ENCODE measurements around the gene LRRC70. TPM values are rescaled to one million over a fixed set of nuclear protein-coding genes. Genes with fewer than 3 reads are reported as not detected.

The LRRC70 gene
- total RNA-seq, 1 experiment from 2014 or later: 0.68 TPM

- H3K4me3 ChIP-seq (ENCODE audit: low read depth, low read length): no peak overlapping the region
- H3K9me3 Mint-ChIP-seq (ENCODE audit: unreplicated experiment): no peaks in the 10 kb centered on the region
- peaks cover 42% of the 10 kb centered on the region for H3K36me3 Mint-ChIP-seq (ENCODE audit: insufficient read depth, unreplicated experiment)
- no peaks in the 10 kb centered on the region for H3K9me3 ChIP-seq
- peaks cover 12% of the 10 kb centered on the region for H3K4me1 Mint-ChIP-seq (ENCODE audit: low read depth, unreplicated experiment)
- H3K27me3 Mint-ChIP-seq (ENCODE audit: insufficient read depth, unreplicated experiment): no peaks in the 10 kb centered on the region
- H3K27me3 ChIP-seq (replicated peaks; ENCODE audit: control insufficient read depth, insufficient read depth, low read length): no peaks in the 10 kb centered on the region
- H3K36me3 ChIP-seq (ENCODE audit: control insufficient read depth, insufficient read depth, low read length): peaks cover 2% of the 10 kb centered on the region; the same call in 1 of the 2 replicates
- intact Hi-C loops (cut with micrococcal nuclease; ENCODE audit: unreplicated experiment): no loop called here
- no peak overlapping the region for H3K27ac Mint-ChIP-seq (ENCODE audit: unreplicated experiment)
- no peaks in the 10 kb centered on the region; the same call in 1 of the 2 replicates for H3K4me1 ChIP-seq
- POLR2A ChIA-PET: no interaction called here
- CTCF ChIA-PET: no interaction called here
- TF ChIP-seq CTCF (IDR thresholded peaks at IDR 0.05; ENCODE audit: insufficient read depth in 1 of 2, low read depth in 1 of 2, low read length in 1 of 2, severe bottlenecking in 1 of 2, unreplicated experiment in 1 of 2): no peak
- H3K4me3 Mint-ChIP-seq (ENCODE audit: unreplicated experiment): no peak overlapping the region
- no peak for DNase-seq
- BruUV-seq (replicated peaks): no TSS peak
Observed at GRCh38 chr5:62585306-62585705, 6.7 kb downstream of the LRRC70 start.

- no peaks in the 10 kb centered on the region for H3K9me3 Mint-ChIP-seq (ENCODE audit: unreplicated experiment)
- no peak overlapping the region for H3K4me3 ChIP-seq (ENCODE audit: low read depth, low read length)
- H3K27me3 ChIP-seq (replicated peaks; ENCODE audit: control insufficient read depth, insufficient read depth, low read length): no peaks in the 10 kb centered on the region
- no peaks in the 10 kb centered on the region; the same call in 1 of the 2 replicates for H3K4me1 ChIP-seq
- DNase-seq: no peak
- intact Hi-C loops (cut with micrococcal nuclease; ENCODE audit: unreplicated experiment): no loop called here
- no peak overlapping the region for H3K27ac Mint-ChIP-seq (ENCODE audit: unreplicated experiment)
- POLR2A ChIA-PET: no interaction called here
- H3K9me3 ChIP-seq: no peaks in the 10 kb centered on the region
- CTCF ChIA-PET: no interaction called here
- no peak overlapping the region for H3K4me3 Mint-ChIP-seq (ENCODE audit: unreplicated experiment)
- no peak for TF ChIP-seq CTCF (IDR thresholded peaks at IDR 0.05; ENCODE audit: insufficient read depth in 1 of 2, low read depth in 1 of 2, low read length in 1 of 2, severe bottlenecking in 1 of 2, unreplicated experiment in 1 of 2)
- H3K4me1 Mint-ChIP-seq (ENCODE audit: low read depth, unreplicated experiment): peaks cover 12% of the 10 kb centered on the region
- H3K27me3 Mint-ChIP-seq (ENCODE audit: insufficient read depth, unreplicated experiment): no peaks in the 10 kb centered on the region
- H3K36me3 Mint-ChIP-seq (ENCODE audit: insufficient read depth, unreplicated experiment): peaks cover 42% of the 10 kb centered on the region
- no TSS peak for BruUV-seq (replicated peaks)
- peaks cover 2% of the 10 kb centered on the region; the same call in 1 of the 2 replicates for H3K36me3 ChIP-seq (ENCODE audit: control insufficient read depth, insufficient read depth, low read length)
Observed at GRCh38 chr5:62585751-62586150, 7.1 kb downstream of the LRRC70 start.

- peaks cover 2% of the 10 kb centered on the region for H3K36me3 ChIP-seq (ENCODE audit: control insufficient read depth, insufficient read depth, low read length)
- no peak overlapping the region for H3K4me3 Mint-ChIP-seq (ENCODE audit: unreplicated experiment)
- CTCF ChIA-PET: no interaction called here
- H3K27me3 Mint-ChIP-seq (ENCODE audit: insufficient read depth, unreplicated experiment): no peaks in the 10 kb centered on the region
- POLR2A ChIA-PET: no interaction called here
- peaks cover 12% of the 10 kb centered on the region for H3K4me1 Mint-ChIP-seq (ENCODE audit: low read depth, unreplicated experiment)
- intact Hi-C loops (cut with micrococcal nuclease; ENCODE audit: unreplicated experiment): no loop called here
- H3K36me3 Mint-ChIP-seq (ENCODE audit: insufficient read depth, unreplicated experiment): peaks cover 37% of the 10 kb centered on the region
- no TSS peak for BruUV-seq (replicated peaks)
- no peak overlapping the region for H3K27ac Mint-ChIP-seq (ENCODE audit: unreplicated experiment)
- no peak for DNase-seq
- H3K27me3 ChIP-seq (replicated peaks; ENCODE audit: control insufficient read depth, insufficient read depth, low read length): no peaks in the 10 kb centered on the region
- H3K4me1 ChIP-seq: no peaks in the 10 kb centered on the region; the same call in 1 of the 2 replicates
- no peak overlapping the region for H3K4me3 ChIP-seq (ENCODE audit: low read depth, low read length)
- H3K9me3 ChIP-seq: no peaks in the 10 kb centered on the region
- no peak for TF ChIP-seq CTCF (IDR thresholded peaks at IDR 0.05; ENCODE audit: insufficient read depth in 1 of 2, low read depth in 1 of 2, low read length in 1 of 2, severe bottlenecking in 1 of 2, unreplicated experiment in 1 of 2)
- no peaks in the 10 kb centered on the region for H3K9me3 Mint-ChIP-seq (ENCODE audit: unreplicated experiment)
Observed at GRCh38 chr5:62587737-62588136, 9.1 kb downstream of the LRRC70 start.

All from Caco-2 (cell line).